ENCODE results near the gene CACUL1.
"Not testable (repeated sequence)": the region's sequence is repeated elsewhere in the genome, so short reads cannot be mapped to it uniquely, and the experiment has no call there.

The CACUL1 gene

DNA sequence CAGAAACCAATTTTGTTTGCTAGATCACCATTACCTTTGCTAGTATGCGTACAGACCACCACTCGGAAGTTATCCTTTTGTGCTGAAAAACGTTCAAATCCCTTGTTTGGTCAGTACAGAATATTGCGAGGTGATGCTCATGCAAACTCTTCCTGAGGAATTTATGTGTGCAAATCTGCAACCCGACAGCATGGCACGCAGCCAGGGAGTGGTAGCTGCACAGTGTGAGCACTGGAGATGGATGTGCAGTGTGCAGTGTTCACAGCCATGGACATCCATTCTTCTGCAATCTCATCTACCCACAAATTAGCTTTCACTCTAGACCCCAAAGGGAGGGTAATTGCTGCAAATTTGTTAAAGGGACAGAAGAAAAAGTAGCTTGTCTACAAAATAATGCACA lies 72.2 kb downstream of the CACUL1 start:
- no peak for DNase-seq

DNA sequence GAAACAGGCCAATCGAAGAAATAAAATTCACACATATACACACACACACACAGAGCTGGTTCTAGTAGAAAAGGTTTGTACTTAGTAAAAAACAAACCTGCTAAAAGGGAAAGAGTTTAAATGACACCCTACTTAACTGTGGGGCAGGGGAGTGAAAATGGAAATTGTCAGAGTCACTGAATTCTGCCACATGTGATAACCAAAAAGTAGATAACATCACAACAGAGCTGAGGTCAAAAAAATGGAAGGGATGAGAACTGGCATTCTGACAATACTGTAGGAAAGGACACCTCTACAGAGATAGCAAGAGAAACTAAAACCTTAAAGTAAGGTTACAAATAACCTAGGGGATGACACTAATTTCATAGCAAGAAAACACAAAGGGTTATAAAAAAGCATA lies 74.6 kb downstream of the CACUL1 start:
- DNase-seq = no peak

DNA sequence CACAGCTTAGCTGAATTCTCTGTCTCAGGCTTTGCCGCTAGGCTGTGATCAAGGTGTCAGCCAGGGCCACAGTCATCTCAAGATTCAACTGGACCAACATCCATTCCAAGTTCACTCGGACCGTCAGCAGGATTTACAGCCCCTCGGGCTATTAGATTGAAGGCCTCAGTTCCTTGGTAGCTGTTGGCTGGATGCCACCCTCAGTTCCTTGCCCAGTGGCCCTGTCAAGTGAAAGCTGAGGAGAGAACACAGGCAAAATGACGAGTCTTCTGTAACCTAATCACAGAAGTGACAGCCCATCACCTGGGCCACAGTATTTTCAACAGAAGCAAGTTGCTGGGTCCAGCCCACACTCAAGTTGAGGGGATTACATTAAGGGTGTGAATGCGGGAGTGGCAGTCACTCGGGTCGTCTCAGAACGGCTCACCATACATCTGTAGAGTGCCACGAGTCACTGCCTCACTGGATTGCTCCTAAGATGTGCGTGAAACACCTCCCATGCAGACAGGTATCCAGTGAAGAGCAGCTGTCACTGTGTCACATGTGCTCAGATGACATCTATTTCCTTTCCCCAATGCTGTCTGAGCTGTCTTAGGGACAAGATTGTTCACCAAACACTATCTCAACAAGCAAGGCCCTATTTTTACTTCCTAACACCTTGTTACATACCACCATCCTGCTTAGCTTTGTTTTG lies 80.4 kb downstream of the CACUL1 start:
- no peak for DNase-seq

DNA sequence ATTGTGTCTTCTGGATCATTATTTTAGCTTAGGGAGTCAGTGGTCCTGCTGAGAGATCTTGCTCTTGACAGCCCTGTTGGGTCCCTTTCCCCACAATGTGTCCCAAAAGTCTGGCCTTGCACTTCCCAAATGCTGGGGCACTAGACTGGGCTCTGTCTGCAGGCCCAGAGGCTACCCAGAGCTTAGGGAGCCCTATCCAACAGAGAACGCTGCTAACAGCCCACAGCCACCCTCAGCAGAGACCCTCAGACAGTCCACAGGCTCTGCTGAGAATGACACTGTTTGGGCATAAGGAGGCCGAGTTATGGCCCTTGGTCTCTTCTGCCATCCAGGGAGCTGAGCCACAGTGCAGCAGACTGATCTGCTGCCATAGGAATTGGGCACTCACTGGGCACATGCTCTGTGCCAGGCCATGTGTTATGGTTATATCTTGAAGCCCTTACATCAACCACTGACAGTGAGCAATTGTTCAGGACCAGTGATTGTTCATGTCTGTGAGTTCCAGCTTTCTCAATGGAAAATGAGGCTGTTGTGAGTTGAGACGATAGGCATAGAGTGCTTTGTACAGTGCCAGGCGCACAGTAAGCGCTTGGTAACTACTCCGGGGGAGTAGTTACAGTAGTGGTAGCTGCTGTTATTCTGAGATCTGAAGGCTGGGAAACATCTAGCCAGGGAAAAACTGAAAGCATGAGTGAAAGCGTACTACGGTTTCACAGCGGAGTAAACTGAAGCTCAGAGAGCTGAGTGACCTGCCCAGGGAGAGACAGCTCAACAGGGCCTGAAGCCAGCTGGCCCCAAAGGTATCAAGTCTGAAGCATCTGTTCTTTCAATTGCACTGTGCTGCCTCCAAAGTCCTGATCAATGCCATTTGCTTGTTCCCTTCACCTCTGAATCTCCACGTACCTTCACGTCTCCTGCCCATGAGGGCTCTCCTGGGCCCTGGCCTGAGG lies 81.7 kb downstream of the CACUL1 start:
- no peak for DNase-seq

DNA sequence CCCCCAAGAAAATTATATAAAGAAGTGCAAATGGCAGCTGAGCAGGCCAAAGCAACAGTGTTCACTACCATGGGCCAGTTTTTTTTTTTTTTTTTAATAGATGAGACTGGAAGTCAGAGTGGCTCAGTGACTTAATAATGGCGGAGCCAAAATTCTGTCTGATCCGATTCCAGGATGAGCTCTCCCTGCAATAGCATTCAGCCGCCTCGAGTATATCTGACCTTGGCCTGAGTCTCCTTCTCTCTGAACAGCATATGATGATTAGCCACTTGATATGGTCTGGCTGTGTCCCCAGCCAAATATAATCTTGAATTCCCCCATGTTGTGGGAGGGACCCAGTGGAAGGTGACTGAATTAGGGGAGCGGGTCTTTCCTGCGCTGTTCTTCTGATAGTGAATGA lies 82.6 kb downstream of the CACUL1 start:
- no peak for DNase-seq

DNA sequence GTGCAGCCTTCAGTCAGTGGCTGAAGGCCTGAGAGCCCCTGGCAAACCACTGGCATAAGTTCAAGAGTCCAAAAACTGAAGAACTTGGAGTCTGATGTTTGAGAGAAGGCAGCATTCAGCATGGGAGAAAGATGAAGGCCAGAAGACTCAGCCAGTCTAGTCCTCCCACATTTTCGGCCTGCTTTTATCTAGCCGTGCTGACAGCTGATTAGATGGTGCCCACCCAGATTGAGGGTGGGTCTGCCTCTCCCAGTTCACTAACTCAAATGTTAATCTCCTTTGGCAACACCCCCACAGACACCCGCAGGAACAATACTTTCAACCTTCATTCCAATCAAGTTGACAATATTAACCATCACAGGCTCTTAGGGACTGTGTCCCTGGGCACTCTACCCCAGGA lies 83.5 kb downstream of the CACUL1 start:
- not testable (repeated sequence) for DNase-seq

DNA sequence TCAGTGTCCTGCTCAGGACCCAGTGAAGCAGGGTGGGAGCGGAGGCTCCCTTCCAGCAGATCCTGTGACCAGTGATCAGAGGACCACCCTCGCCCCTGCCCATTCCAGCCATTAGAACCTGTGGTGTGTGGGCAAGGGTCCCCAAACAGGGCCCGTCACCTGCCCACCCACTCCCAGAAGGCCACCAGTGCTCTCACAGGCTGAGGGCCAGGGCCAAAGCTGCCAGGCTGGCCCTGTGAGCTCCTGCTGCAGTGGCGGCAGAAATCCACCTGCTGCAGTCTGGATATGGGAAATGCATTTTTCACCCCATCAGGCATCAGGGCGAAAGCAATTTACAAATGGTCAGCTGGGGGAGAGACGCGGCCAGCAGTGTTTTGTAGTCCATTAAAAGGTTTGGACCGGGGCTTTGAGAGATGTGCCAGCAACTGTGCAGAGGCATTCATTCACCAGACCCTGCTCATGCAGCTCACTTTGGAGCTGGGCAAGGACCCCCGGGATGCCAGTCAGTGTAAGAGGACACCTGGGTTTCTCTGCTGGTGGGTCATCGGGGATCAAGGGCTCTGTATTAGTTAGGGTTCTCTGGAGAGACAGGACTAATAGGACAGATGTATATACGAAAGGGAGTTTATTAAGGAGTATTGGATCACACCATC lies 84.2 kb downstream of the CACUL1 start:
- DNase-seq = no peak

DNA sequence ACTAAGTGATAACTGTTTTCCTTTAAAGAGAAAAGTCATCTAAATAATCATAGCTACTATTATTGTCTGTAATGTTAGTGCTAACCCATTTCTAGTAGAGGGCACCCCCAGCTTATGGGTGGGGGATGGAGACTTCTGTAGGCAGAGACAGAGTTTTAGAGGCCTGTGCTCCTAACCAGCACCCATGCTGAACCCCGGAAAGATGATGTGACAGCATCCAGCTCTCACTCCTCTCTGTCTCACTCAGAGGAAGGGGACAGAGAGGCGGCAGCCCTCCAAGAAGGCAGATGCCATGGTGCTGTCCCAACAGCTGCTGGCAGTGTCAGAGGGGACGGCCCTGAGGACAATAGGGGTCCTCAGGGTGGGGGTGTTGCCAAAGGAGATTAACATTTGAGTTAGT lies 84.9 kb downstream of the CACUL1 start:
- DNase-seq = no peak

DNA sequence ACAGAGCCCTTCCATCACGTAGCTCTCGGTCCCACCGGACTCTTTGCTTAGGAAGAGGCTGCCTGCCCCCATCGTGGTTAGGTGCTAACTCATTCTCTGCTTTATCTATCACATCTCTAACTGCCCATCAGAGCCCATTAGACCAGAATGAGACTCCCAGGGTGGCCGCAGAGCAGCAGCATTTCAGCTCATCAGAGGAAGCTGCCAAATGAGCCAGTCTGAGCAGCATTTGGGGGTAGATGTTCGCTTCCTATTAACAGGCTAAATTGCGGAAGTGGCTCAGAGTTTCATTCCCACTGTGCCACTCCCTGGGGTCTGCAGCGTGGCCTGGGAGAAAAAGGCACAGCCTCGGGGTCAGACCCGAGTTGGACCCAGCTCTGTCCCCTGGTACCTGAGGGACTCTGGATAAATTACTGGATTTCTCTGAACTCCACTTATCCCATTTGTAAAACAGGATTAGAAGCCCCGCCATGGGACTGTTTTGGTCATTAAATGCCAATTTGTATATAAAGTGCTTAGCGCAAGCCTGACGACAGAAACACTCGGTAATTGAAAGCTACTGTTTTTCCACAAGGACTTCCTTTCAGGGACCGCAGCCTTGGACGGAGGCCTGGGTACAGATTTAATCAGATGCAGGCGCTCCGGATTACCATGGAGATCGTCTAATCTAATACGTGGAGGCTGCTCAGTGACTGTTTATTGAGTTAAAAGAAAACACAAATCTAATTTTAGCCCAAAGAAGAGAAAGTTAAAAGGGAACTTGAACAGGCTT lies 85.6 kb downstream of the CACUL1 start:
- DNase-seq = no peak

DNA sequence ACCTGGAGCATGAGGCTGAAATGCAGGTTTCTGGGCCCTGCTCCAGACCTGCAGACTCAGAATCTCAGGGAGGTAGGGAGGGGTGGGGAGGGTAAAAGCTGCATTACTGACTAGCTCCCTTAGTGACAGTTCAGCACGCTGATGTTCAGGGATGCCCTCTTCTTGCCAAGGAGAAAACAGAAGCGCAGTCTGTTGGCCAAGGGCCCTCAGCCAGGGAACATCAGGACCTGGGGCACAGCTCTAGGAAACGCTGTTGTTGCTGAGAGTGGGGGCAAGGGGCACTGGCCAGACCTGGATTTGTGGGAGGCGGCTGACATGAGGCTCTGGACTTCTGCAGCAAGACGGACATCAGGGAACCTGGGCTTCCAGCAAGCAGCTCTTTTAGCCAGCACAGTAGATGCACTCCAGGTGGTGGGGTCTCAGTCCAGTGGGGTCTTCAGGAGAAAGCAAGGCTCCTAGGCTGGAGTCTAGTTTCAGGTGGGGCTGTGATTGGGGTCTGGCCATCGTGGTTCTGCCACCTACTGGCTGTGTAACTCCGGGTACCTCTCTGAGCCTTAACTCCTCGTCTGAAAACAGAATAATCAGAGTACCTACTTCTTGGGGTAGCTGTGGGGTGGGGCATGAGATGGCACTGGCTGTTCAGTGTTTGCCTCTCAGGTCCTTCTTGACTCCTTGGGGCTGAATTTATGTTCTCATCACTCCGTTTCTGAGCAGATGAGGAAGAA lies 86.4 kb downstream of the CACUL1 start:
- DNase-seq = no peak

DNA sequence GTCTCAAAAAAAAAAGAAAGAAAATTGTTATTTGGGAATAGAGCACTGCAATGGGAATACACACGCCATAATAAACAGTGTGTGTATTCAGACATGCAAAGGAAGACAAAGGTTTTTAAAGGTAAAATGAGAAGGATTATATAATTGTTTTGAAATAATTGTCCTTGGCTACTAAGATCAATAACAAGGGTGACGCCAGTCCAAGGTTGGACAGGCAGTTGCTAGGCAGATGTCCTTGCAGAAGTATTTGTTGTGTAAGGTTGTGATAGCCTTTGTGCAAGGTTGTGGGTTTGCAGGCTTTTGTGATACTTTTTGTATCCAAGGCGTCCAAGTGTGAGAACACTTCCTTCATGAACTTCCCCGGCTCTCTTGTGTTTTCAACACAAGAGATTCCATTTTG lies 87.0 kb downstream of the CACUL1 start:
- DNase-seq = no peak

DNA sequence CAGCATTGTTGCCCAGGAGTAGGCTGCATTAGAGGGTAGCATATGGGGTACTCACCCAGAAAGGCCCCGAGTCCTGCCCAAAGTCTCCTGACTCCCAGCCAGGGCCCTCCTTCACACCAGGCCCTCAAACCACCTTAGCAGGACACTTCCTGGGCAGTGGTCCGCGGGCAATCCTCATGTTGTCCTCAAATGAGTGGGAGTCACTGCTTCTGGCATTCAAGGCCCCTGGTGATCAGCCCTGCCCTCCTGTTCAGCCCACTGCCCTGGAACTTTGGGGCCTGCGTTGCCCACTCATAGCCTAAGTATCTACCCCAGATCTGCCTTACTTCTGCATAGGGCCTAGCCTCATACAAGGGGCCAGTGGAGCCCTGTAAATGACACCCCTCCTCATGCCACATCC lies 88.4 kb downstream of the CACUL1 start:
- no peak for DNase-seq

DNA sequence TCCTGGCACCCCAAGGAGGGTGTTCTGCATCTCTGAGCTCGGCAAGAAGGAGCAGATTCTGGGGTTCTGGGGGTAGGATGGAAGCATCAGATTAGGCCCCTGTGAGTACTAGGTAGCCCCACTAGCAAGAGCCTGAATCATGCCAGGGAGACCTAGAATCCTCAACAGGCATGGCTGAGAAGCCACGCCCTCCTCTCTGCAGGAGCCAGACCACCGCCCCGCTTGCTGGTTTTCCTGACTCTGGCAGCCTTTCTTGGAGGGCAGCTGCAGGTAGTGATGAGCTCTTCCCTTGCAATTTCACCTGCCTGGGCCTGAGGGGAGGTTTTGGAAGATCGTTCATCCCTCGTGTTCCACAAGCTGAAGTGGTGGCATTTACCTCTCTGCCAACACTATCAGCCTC lies 90.4 kb downstream of the CACUL1 start:
- no peak for DNase-seq

DNA sequence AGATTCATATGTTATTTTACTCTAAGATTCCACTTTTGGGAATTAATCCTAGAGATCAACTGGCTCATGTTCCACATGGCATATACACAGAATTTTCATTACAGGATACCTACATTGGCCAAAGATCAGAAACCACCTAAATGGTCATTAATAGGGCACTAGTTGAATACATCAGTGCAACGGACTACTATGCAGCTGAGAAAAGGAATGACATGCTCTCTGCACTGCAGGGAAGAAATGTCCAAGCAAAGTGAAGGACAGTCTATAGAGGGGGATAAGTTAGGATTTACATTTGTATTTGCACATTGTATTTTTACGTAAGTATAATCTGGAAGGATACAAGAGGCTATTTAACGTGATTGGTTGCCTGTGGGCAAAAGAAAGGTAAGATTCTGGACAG lies 91.6 kb downstream of the CACUL1 start:
- no peak for DNase-seq

DNA sequence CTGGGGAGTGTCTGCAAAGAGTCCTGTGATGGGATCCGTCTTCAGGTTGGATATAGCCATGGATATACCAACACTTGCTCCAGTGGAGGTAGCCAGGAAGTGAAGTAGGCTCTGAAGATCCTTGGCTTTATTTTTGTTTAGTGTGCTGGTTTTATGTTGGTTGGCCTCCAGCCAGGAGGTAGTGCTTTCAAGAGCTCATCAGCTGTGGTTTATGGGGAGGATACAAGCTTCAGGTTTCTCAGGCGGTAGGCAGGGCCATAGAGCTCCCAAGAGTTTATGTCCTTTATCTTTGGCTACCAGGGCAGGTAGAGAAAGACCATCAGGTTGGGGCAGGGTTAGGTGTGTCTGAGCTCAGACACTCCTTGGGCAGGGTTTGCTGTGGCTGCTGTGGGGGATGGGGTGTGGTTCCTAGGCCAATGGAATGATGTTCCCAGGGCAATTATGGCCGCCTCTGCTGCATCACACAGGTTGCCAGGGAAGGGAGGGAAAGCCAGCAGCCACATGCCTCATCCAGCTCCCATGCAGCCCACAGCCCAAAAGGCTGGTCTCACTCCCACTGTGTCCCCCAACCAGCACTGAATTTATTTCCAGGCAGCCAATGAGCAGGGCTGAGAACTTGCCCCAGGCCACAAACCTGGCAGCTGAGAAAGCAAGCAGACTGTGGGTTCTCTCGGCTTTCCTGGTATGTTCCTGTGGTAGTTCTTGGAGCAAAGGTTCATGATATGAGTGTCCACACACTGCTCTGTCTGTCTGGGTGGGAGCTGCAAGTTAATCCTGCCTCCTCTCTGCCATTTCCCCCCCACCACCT lies 92.3 kb downstream of the CACUL1 start:
- no peak for DNase-seq

DNA sequence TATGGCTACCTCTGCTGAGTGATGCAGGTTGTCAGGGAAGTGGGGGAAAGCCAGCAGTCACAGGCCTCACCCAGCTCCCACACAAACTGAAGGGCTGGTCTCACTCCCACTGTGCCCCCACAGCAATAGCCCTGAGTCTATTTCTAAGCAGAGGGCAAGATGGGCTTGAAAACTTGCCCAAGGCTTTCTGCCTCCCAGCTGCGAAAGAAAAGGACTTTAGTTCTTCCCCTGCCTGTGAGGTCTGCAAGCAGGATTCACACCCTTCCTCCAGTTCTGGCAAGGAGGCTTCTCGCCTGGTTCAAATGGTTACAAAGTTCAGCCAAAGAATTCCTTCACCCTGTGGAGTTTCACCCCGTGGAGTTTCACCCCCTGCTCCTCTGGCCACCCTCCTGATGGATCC lies 96.0 kb downstream of the CACUL1 start:
- DNase-seq = no peak

DNA sequence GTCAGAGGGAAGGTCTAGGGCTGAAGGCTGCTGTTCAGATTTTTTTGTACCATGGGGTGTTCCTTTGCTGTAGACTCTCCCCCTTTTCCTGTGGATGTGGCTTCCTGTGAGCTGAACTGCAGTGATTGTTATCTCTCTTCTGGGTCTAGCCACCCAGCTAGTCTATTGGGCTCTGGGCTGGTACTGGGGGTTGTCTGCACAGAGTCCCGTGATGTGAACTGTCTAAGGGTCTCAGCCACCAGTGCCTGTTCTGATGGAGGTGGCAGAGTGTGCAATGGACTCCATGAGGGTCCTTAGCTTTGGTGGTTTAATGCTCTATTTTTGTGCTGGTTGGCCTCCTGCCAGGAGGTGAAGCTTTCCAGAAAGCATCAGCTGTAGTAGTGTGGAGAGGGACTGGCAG lies 96.6 kb downstream of the CACUL1 start:
- not testable (repeated sequence) for DNase-seq

DNA sequence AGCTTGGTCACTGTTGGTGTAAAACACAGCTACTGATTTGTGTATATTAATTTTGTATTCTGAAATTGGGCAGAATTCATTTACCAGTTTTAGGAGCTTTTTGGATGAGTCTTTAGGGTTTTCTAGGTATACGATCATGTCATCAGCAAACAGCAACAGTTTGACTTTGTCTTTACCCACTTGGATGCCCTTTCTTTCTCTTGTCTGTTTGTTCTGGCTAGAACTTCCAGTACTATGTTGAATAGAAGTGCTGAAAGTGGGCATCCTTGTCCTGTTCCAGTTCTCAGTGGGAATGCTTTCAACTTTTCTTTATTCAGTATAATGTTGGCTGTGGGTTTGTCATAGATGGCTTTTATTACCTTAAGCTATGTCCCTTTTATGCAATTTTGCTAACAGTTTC lies 109.5 kb downstream of the CACUL1 start:
- not testable (repeated sequence) for DNase-seq

DNA sequence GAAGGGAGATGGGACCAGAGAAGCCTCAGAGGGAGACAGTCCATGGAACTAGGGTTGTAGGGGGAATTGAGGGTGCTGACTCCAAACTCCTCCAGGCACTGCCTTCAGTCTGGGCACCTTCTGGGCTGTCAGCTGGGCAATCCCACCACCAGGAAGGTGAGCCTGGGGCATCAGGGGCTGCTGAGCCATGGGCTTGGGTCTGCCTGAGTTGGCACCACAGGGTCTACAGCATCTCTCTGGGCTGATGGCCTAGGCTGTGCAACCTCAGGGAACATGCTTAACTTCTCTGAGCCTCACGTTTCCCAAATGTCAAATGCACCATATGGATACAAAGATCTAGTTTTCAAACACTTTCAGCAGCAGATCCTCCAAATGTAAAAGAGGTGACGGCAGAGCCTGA lies 112.5 kb downstream of the CACUL1 start:
- no peak for DNase-seq

DNA sequence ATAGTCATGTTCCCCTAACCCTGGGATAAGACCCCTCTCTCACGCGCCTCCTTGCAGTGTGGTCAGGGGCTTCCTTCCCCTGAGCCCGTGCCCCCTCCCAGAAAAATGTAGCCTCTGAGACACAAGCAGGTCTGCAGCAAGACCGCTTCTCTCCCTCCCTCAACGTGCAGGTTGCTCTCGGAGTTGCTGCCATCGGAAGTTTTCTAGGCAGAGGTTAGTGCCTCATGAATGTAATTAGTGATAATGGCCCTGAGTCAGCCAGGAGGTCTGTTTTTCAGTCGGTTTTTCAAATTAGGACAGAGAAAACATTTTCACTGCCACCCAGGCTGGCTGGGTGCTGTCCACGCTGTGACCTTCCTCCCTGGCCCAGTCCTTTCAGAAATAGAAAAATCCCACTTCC lies 116.1 kb downstream of the CACUL1 start:
- DNase-seq = no peak

DNA sequence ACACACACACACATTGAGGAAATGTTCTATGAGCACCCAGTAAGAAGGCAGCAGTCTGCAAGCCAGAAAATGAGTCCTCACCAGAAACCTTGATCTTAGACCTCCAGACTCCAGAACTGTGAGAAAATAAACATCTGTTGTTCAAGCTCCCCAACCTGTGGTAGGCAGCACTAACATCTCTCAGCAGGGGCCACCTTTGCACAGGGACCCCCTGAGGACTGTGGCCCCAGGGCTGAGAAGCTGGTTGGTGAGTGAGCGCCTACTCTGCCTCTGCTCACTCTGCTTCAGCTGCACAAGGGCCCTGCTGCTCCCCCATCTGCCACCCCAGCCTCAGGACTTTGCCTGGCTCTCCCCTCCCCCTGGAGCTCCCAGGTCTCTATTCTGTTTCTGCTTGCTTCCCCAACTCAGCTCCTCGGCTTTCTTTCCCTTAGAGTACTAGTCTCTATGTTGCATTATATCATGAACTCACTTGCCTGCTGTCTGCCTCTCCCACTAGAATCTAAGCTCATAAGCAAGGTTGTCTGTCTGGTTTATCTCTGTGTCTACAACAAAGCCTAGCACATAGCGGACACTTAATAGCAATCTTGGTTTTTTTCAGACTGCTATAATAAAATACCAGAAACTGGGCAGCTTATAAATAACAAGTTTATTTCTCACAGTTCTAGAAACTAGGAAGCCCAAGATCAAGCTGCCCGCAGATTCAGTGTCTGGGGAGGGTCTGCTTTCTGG lies 118.9 kb downstream of the CACUL1 start:
- DNase-seq = no peak
